ENCODE measurements around the gene ZNF618.

- no peak for TF ChIP-seq POLR2AphosphoS5 (IDR thresholded peaks at IDR 0.05)
- TF ChIP-seq CTCF (IDR thresholded peaks at IDR 0.05), result no peak
- TF ChIP-seq POLR2A (IDR thresholded peaks at IDR 0.05), result no peak
Measured at GRCh38 chr9:114012126-114012525, 136.0 kb downstream of the ZNF618 start.

All from stomach (tissue), 4 donors.